ENCODE data around the gene OR8H1.

- TF ChIP-seq CTCF (IDR thresholded peaks at IDR 0.05) = no peak
- no peak for TF ChIP-seq POLR2A (IDR thresholded peaks at IDR 0.05)
These were observed 4.8 kb upstream of the OR8H1 start for GRCh38 chr11:56296898-56297297.

Measured in stomach (tissue), 4 donors.